HUES48 (cell line): Measurements from ENCODE around the gene NDUFA7.
"Not testable (repeated sequence)": the region's sequence is repeated elsewhere in the genome, so short reads cannot be mapped to it uniquely, and the experiment has no call there.

Source experiments
- H3K27ac ChIP-seq: one replicate; pipeline ENCODE4 v1.7.0; 2013; ENCODE audit warnings: low read depth, low read length, inconsistent platforms
- H3K27me3 ChIP-seq: 2 replicates; pipeline ENCODE4 v1.6.1; 2013; ENCODE audit warnings: mild to moderate bottlenecking, low read length; ENCODE audit not compliant: control insufficient read depth, insufficient read depth
- H3K36me3 ChIP-seq: 2 replicates; pipeline ENCODE4 v1.6.1; 2013; ENCODE audit warnings: low read length; ENCODE audit not compliant: control insufficient read depth, insufficient read depth
- H3K4me1 ChIP-seq: 2 replicates; pipeline ENCODE4 v1.6.1; 2013; ENCODE audit warnings: mild to moderate bottlenecking, low read length; ENCODE audit not compliant: control insufficient read depth, insufficient read depth
- H3K4me3 ChIP-seq: 2 replicates; pipeline ENCODE4 v1.5.1; 2013; ENCODE audit warnings: mild to moderate bottlenecking, low read depth, low read length
- H3K9ac ChIP-seq: 2 replicates; pipeline ENCODE4 v1.6.1; 2013; ENCODE audit warnings: mild to moderate bottlenecking, low read depth, low read length, moderate library complexity
- H3K9me3 ChIP-seq: 2 replicates; pipeline ENCODE4 v1.6.1; 2013; ENCODE audit warnings: low read length; ENCODE audit not compliant: control insufficient read depth, insufficient read depth

The NDUFA7 gene

DNA sequence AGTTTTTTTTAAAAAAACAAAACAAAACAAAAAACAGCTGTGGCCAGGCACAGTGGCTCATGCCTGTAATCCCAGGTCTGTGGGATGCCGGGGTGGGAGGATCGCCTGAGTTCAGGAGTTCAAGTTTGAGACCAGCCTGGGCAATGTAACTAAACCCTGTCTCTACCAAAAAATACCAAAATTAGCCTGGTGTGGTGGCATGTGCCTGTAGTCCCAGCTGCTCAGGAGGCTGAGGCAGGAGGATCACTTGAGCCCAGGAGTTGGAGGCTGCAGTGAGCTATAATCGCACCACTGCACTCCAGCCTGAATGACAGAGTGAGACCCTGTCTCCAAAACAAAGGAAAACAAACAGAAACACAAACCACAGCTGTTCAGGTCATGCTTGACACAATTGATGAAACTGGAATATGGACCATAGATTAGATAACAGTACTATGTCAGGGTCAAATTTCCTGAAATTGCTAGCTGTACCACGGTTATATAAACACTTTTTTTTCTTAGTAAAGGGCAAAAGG lies 35.9 kb upstream of the NDUFA7 start:
- Histone ChIP-seq H3K9me3 (no peaks in the 10 kb centered on the region), H3K9ac (no peak overlapping the region), H3K27me3 (peaks cover 4% of the 10 kb centered on the region), H3K27ac (no peak overlapping the region), H3K4me3 (no peak overlapping the region), H3K4me1 (peaks cover 7% of the 10 kb centered on the region; the same call in 1 of the 2 replicates), H3K36me3 (no peaks in the 10 kb centered on the region)

DNA sequence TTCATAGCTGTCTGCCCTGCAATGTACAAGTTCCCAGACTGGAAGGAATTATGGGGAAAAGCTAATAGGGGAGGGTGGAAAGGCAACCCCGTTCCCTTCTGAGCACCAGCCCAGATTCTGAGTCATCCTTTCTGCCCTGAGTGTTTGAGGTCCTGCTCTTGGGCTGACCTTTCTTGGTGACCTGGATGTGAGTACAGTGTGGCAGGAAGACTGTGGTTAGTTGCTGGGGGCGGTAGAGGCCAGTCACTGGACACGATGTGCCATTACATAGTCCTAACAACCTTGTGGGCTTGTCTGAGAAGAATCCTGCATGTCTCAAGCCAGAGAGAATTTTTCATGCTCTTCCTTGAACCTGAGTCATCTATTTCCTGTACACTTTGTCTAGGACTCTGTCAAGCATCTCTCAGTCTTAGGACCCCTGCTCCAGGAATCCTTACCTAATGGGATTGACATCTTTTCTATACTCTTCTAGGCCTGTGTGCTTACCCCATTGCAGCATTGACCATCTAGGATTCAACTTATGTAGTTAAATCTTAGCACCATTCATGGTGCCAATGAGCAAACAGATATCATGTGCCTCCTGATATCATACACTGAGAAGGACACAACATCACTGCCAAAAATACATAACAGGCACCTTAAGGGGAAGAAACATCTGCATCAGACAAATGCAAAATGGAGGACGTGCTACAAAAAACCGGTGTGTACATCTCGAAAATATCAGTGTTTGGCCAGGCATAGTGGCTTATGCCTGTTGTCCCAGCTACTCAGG lies 34.6 kb upstream of the NDUFA7 start:
- Histone ChIP-seq H3K4me1 (peaks cover 8% of the 10 kb centered on the region; the same call in 1 of the 2 replicates), H3K4me3 (no peak overlapping the region), H3K9ac (no peak overlapping the region), H3K27me3 (no peaks in the 10 kb centered on the region), H3K36me3 (no peaks in the 10 kb centered on the region), H3K27ac (no peak overlapping the region), H3K9me3 (no peaks in the 10 kb centered on the region)

DNA sequence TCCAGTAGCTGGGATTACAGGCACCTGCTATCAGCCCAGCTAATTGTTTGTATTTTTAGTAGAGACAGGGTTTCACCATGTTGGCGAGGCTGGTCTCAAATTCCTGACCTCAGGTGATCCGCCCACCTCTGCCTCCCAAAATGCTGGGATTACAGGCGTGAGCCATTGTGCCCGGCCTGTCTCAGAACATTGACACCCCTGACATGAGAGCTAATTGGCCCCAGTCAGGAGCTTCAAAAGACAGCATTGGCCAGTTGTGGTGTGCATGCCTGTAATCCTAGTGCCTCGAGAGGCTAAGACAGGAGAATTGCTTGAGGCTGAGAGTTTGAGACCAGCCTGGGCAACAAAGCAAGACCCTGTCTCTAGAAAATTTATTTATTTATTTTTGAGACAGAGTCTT lies 31.7 kb upstream of the NDUFA7 start:
- H3K27me3 ChIP-seq, H3K9ac ChIP-seq, H3K4me3 ChIP-seq, H3K36me3 ChIP-seq, H3K27ac ChIP-seq, H3K4me1 ChIP-seq, H3K9me3 ChIP-seq: not testable (repeated sequence)

GRCh38 chr19:8352134-8352827 lies 31.1 kb upstream of the NDUFA7 start:
- H3K27ac ChIP-seq = no peak overlapping the region
- peak overlapping the region; percentile 14; the same call in 1 of the 2 replicates for H3K4me3 ChIP-seq
- no peaks in the 10 kb centered on the region for H3K27me3 ChIP-seq
- H3K9me3 ChIP-seq = no peaks in the 10 kb centered on the region
- peaks cover 8% of the 10 kb centered on the region; the same call in 1 of the 2 replicates for H3K4me1 ChIP-seq
- H3K9ac ChIP-seq = no peak overlapping the region
- H3K36me3 ChIP-seq = no peaks in the 10 kb centered on the region

DNA sequence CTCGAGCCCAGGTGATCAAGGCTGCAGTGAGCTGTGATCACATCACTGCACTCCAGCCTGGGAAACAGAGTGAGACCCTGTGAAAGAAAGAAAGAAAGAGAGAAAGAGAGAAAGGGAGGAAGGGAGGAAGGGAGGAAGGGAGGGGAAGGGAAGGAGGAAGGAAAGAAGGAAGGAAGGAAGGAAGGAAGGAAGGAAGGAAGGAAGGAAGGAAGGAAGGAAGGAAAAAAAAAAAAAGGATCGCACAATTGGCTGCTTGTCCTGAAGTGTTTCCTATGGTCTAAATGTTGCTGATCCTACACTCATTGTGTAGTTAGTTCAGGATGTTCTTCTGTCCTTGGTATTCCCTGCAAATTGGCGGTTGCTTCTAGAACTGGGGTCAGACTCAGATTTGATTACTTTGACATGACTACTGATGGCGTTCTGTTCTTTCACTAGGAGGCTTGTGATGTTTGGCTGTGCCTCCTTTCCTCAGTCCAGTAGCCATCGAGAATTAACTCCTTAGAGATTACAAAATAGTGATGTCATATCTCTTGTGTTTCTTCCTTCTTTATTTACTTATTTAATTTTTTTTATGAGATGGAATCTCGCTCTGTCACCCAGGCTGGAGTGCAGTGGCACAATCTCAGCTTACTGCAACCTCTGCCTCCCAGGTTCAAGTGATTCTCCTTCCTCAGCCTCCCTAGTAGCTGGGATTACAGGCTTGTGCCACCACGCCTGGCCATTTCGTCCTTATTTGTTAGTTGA lies 28.6 kb upstream of the NDUFA7 start:
- H3K4me3 ChIP-seq, H3K36me3 ChIP-seq, H3K4me1 ChIP-seq: not testable (repeated sequence)

GRCh38 chr19:8343483-8343844 lies 22.3 kb upstream of the NDUFA7 start:
- peaks cover 6% of the 10 kb centered on the region for H3K27me3 ChIP-seq
- no peak overlapping the region for H3K9ac ChIP-seq
- no peak overlapping the region for H3K27ac ChIP-seq
- H3K4me1 ChIP-seq = peaks cover 3% of the 10 kb centered on the region
- no peak overlapping the region for H3K4me3 ChIP-seq
- H3K36me3 ChIP-seq = no peaks in the 10 kb centered on the region
- no peaks in the 10 kb centered on the region for H3K9me3 ChIP-seq

More for the DNA sequence above, 28.6 kb upstream of the NDUFA7 start:
- not testable (repeated sequence) for H3K27ac ChIP-seq, H3K9me3 ChIP-seq, H3K27me3 ChIP-seq, H3K9ac ChIP-seq

DNA sequence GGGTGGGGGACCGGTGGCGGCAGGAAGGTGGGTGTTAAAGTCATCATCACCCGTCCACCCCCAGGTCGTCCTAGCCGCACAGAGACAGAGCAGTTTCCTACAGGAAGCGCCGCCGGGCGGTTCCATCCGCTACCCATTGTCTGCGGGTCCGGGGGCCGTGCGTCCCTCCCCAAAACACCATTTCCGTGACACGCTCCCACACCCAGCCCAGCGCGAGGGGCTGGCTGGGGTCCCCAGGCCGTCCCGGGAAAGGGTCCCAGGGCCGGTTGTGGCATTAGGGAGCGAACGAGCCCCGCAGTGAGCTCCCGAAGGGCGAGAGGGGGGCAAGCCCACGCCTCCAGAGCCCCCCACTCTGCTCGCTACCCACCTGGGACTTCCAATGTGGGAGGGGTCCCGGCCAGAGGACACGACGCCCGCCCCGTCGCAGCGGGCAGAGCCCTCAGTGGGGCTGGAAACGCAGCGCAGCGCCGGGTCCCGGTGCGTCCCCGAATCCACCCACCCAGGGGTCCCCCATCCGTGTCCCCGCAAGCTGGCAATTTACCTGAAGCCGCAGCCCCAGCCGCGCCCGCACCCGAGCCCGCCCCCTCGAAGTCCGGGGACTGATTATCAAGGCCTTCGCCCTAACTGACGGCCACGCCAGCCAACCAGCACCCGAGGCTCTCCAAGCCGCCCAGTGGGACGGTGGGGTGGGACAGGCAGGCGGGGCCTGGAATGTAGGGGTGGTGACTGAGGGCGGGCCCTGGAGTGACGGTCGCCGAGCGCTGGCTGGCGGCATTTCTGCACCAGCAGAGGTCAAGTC lies 21.7 kb upstream of the NDUFA7 start, which contains the start of gene KANK3:
Gene KANK3 (minus strand): TSS at position 579 of the 799 bp plus-strand sequence. CDS start 5,434 bp downstream, outside the sequence.
- peaks cover 6% of the 10 kb centered on the region for H3K27me3 ChIP-seq
- H3K9me3 ChIP-seq = no peaks in the 10 kb centered on the region
- no peak within 1 kb of the TSS for H3K27ac ChIP-seq
- H3K4me1 ChIP-seq = peaks cover 3% of the 10 kb centered on the region
- 0 out of 2 replicates have a peak within 1 kb of the TSS, but pooled peaks have one; percentile 28 for H3K9ac ChIP-seq
- H3K36me3 ChIP-seq = no peaks in the 10 kb centered on the region
- peak within 1 kb of the TSS; percentile 75 for H3K4me3 ChIP-seq

- H3K9ac ChIP-seq = no peak overlapping the region
- H3K9me3 ChIP-seq = no peaks in the 10 kb centered on the region
- no peak overlapping the region for H3K4me3 ChIP-seq
- peaks cover 6% of the 10 kb centered on the region for H3K27me3 ChIP-seq
- no peak overlapping the region for H3K27ac ChIP-seq
- no peaks in the 10 kb centered on the region for H3K36me3 ChIP-seq
- peaks cover 3% of the 10 kb centered on the region for H3K4me1 ChIP-seq
Observed at GRCh38 chr19:8342316-8342683, 21.1 kb upstream of the NDUFA7 start.

DNA sequence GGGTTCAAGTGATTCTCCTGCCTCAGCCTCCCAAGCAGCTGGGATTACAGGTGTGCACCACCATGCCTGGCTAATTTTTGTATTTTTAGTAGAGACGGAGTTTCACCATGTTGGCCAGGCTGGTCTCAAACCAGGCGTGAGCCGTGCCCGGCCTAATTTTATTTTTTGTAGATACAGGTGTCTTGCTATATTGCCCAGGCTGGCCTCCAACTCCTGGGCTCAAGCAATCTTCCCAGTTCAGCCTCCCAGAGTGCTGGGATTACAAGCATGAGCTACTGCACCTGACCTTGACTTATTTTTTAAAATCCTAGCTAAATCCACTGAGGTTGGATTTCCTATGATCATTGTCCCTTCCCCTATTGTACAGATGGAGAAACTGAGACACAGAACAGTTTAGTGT lies 20.3 kb upstream of the NDUFA7 start:
- H3K27me3 ChIP-seq, H3K9ac ChIP-seq, H3K4me1 ChIP-seq, H3K27ac ChIP-seq, H3K9me3 ChIP-seq, H3K36me3 ChIP-seq, H3K4me3 ChIP-seq: not testable (repeated sequence)

DNA sequence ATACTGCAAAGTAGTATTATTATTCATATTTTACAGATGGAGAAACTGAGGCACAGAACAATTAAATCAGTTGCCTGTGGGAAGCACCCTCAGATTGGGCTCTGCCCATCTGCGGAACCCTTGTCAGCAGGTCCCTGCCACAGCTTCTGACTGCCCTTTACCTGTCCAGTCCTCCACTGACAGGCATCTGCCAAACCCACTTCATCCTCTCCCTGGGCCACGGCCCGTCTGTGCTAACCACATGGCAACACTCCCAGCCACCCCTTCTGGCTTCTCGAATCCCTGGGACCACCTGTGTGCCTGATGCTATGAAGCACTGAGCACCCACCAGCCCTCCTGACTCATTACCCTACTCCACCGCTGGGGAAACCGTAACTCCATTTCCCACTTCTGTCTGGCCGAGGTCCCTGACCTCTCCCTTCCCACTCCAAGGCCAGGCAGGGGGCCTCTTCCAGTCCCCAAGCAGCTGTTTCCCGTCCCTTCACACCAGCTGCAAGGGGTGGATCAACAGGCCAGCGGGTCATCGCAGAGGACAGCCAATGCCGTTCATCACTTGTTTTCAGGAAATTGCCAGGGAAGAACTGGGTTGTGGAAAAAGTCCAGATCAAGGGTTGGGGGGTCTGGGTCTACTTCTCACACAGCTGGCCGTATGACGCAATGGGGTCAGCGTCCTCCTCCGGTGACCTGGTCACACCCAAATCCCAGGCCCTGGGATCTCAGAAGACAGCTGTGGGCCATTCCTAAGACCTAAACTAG lies 19.3 kb upstream of the NDUFA7 start:
- peaks cover 3% of the 10 kb centered on the region for H3K4me1 ChIP-seq
- no peak overlapping the region for H3K27ac ChIP-seq
- H3K27me3 ChIP-seq = peaks cover 16% of the 10 kb centered on the region
- H3K9me3 ChIP-seq = no peaks in the 10 kb centered on the region
- no peak overlapping the region for H3K9ac ChIP-seq
- no peak overlapping the region for H3K4me3 ChIP-seq
- no peaks in the 10 kb centered on the region for H3K36me3 ChIP-seq
